ENCODE data around the gene SUSD4.

SUSD4 gene

DNA sequence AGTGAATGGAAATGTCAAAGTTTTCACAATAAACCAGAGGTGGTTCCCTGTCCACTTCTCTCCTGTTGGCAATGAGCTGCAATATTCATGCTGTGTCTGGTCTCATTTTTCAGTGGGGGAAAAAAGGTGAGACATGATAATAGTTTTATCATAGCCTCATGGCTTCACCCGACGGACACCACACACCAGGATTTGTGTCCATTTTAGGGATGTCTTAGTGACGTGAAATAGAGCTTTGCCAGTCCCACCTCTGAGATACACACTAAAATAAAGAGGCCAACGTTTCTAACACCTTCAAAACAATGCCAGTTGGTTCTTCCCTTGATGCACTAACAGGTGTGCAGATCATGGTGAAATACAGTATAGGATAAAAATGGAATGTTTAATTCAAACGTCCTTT lies 129.4 kb downstream of the SUSD4 start:
- H3K4me1 ChIP-seq = no peaks in the 10 kb centered on the region
- no peaks in the 10 kb centered on the region for H3K9me3 ChIP-seq
- H3K27me3 ChIP-seq = no peaks in the 10 kb centered on the region; the same call in 1 of the 2 replicates
- H3K36me3 ChIP-seq = no peaks in the 10 kb centered on the region
- no peak overlapping the region for H3K4me3 ChIP-seq (ENCODE audit: low read depth, low read length)
- DNase-seq = no peak
- TF ChIP-seq, protein P1, sequence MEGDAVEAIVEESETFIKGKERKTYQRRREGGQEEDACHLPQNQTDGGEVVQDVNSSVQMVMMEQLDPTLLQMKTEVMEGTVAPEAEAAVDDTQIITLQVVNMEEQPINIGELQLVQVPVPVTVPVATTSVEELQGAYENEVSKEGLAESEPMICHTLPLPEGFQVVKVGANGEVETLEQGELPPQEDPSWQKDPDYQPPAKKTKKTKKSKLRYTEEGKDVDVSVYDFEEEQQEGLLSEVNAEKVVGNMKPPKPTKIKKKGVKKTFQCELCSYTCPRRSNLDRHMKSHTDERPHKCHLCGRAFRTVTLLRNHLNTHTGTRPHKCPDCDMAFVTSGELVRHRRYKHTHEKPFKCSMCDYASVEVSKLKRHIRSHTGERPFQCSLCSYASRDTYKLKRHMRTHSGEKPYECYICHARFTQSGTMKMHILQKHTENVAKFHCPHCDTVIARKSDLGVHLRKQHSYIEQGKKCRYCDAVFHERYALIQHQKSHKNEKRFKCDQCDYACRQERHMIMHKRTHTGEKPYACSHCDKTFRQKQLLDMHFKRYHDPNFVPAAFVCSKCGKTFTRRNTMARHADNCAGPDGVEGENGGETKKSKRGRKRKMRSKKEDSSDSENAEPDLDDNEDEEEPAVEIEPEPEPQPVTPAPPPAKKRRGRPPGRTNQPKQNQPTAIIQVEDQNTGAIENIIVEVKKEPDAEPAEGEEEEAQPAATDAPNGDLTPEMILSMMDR (IDR thresholded peaks at IDR 0.05; ENCODE audit: low read depth, low read length) = no peak

DNA sequence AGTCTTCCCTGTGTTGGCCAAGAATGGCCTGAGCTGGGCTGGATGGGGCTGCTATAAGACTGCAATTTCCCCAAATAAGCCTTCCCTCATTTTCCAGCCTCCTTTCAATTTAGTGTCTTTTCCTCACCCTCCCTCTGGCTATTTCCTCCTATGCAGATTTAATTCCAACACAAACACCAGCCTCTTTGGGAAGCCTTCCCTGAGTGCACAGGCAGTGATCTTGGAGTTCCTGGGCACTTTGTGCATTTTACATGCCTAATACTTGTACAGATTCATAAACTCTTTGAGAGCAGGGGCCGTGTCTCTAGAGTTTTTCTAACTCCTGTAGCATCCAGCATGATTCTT lies 129.8 kb downstream of the SUSD4 start:
- H3K4me1 ChIP-seq = no peaks in the 10 kb centered on the region
- H3K9me3 ChIP-seq = no peaks in the 10 kb centered on the region
- no peaks in the 10 kb centered on the region for H3K36me3 ChIP-seq
- H3K27me3 ChIP-seq = no peaks in the 10 kb centered on the region; the same call in 1 of the 2 replicates
- H3K4me3 ChIP-seq (ENCODE audit: low read depth, low read length) = no peak overlapping the region
- TF ChIP-seq, protein P1 (IDR thresholded peaks at IDR 0.05; ENCODE audit: low read depth, low read length) = no peak
- no peak for DNase-seq

GRCh38 chr1:223233410-223234169 lies 130.4 kb downstream of the SUSD4 start:
- Histone ChIP-seq H3K27me3 (no peaks in the 10 kb centered on the region; the same call in 1 of the 2 replicates), H3K9me3 (no peaks in the 10 kb centered on the region), H3K4me3 (ENCODE audit: low read depth, low read length) (no peak overlapping the region), H3K36me3 (no peaks in the 10 kb centered on the region), H3K4me1 (no peaks in the 10 kb centered on the region)
- DNase-seq = no peak
- TF ChIP-seq, protein P1 (IDR thresholded peaks at IDR 0.05; ENCODE audit: low read depth, low read length) = no peak

DNA sequence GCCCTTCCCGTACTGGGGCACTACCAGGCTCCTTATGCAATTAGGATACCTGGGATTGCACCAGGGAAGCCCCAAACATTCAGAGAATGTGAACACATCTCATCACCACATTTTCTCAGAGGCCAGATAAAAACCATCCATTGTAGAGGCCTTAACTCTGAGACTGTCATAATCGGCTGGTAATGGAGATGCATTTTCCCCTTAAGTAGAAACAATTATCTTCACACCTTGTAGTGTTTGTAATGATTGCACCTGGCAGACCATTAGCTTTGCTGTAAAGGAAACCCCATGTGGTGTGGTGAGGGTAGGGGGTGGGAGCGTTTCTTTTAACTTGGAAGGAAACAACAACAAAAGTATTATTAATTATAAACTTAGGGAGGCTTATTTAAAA lies 131.0 kb downstream of the SUSD4 start:
- DNase-seq = no peak
- Histone ChIP-seq H3K4me1 (no peaks in the 10 kb centered on the region), H3K27me3 (no peaks in the 10 kb centered on the region; the same call in 1 of the 2 replicates), H3K36me3 (no peaks in the 10 kb centered on the region), H3K4me3 (ENCODE audit: low read depth, low read length) (no peak overlapping the region), H3K9me3 (no peaks in the 10 kb centered on the region)
- TF ChIP-seq, protein P1 (IDR thresholded peaks at IDR 0.05; ENCODE audit: low read depth, low read length) = no peak

GRCh38 chr1:223231581-223231980 lies 132.4 kb downstream of the SUSD4 start:
- no peaks in the 10 kb centered on the region; the same call in 1 of the 2 replicates for H3K27me3 ChIP-seq
- H3K36me3 ChIP-seq = no peaks in the 10 kb centered on the region
- DNase-seq = no peak
- TF ChIP-seq, protein P1 (IDR thresholded peaks at IDR 0.05; ENCODE audit: low read depth, low read length) = no peak
- H3K4me1 ChIP-seq = no peaks in the 10 kb centered on the region
- no peaks in the 10 kb centered on the region for H3K9me3 ChIP-seq
- H3K4me3 ChIP-seq (ENCODE audit: low read depth, low read length) = no peak overlapping the region

- TF ChIP-seq, protein P1 (IDR thresholded peaks at IDR 0.05; ENCODE audit: low read depth, low read length) = no peak
- Histone ChIP-seq H3K36me3 (no peaks in the 10 kb centered on the region), H3K9me3 (no peaks in the 10 kb centered on the region), H3K4me3 (ENCODE audit: low read depth, low read length) (no peak overlapping the region), H3K27me3 (no peaks in the 10 kb centered on the region; the same call in 1 of the 2 replicates), H3K4me1 (no peaks in the 10 kb centered on the region)
- DNase-seq = no peak
Measured at GRCh38 chr1:223231011-223231572, 132.9 kb downstream of the SUSD4 start.
